Esophagus muscularis mucosa (tissue), 2 donors: Measurements from ENCODE around the gene DNER.

Experiments used
- EP300 ChIP-seq: sonication (generic); formaldehyde crosslinking; IDR thresholded peaks from one replicate; pipeline ENCODE4 v1.6.1; 2017; ENCODE audit warnings: antibody characterized with exemption
- POLR2A ChIP-seq: fragments of 450-650 bp; IDR thresholded peaks from one replicate; pipeline ENCODE4 v1.6.1; 2017; ENCODE audit warnings: antibody characterized with exemption, moderate library complexity, mild to moderate bottlenecking, low read depth

DNA sequence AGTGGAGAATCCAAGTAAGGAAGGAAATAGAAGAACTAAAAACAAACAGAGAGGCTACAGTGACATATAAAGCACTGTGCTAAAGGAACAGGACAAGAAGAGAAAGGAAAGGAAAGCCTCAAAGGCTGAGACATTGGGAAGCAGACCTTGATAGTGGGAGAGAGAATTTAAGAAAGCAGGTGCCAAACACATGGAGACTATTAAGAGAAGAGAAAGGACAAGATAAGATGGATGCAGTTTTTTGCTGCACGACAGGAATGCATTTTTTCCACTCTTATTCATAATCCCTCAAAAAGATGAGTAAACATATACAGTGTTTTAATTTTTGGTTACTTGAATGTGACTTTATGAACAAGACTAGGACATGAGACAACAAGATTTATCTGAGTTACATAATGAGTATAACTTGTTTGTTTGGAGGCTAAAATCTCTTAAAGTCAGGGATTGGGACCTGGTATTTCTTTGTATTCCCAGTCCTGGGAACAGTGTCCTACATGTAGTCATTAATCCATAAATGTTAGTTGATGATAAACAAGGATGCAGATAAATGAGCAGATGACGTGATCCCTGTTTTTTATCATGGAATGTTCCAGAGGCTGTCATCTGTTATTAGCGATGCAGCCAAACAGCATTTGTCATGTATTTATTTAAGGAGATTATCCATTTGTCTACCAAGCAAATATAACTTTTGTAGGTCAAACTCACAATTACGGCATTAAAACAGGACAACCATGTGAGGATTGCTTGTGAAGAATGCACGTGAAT lies 141.7 kb downstream of the DNER start:
- no peak for TF ChIP-seq EP300
- no peak for TF ChIP-seq POLR2A
